K562 (cell line): Measurements from ENCODE around the gene NAP1L4. TPM values are rescaled to one million over a fixed set of nuclear protein-coding genes. Genes with fewer than 3 reads are reported as not detected.

Experiments
- CCAR2 ChIP-seq: fragments of 200-400 bp; formaldehyde crosslinking; IDR thresholded peaks from 2 replicates; pipeline ENCODE4 v1.6.1; 2017; ENCODE audit warnings: mild to moderate bottlenecking, low read depth, low read length
- CEBPG ChIP-seq, 3 experiments: fragments of 200-800 bp in 1 of 3; sonication (Bioruptor generic) in 1 of 3; sonication (generic) in 1 of 3; formaldehyde crosslinking in 1 of 3; IDR thresholded peaks in 2 of 3; conservative IDR thresholded peaks in 1 of 3; 2 replicates each; pipeline versions ENCODE4 v1.6.1 to v1.8.0; 2016 to 2022; ENCODE audit warnings: missing compliant biosample characterization in 2 of 3, missing genetic modification characterization in 2 of 3, mild to moderate bottlenecking in 1 of 3, missing genetic modification reagents in 1 of 3
- CREB1 ChIP-seq, 2 experiments: sonication (generic) in 1 of 2; formaldehyde crosslinking in 1 of 2; IDR thresholded peaks; 2 replicates each; pipeline versions ENCODE4 v1.6.1 to v1.8.0; 2012 to 2022; ENCODE audit warnings: inconsistent platforms in 1 of 2, mild to moderate bottlenecking in 1 of 2, missing genetic modification reagents in 1 of 2, moderate library complexity in 1 of 2
- DNMT1 ChIP-seq: fragments of 450-650 bp; IDR thresholded peaks from 2 replicates; pipeline ENCODE4 v1.6.1; 2016; ENCODE audit warnings: antibody characterized with exemption, mild to moderate bottlenecking
- E2F4 ChIP-seq: sonication (generic); formaldehyde crosslinking; IDR thresholded peaks from 2 replicates; pipeline ENCODE4 v1.8.0; 2022; ENCODE audit warnings: mild to moderate bottlenecking, low read depth, missing genetic modification reagents
- IRF2 ChIP-seq: sonication (generic); formaldehyde crosslinking; IDR thresholded peaks from 2 replicates; pipeline ENCODE4 v1.8.1; 2022; ENCODE audit warnings: mild to moderate bottlenecking, missing genetic modification reagents
- PHB2 ChIP-seq: fragments of 450-650 bp; IDR thresholded peaks from 2 replicates; pipeline ENCODE4 v1.6.1; 2017; ENCODE audit warnings: low read depth
- POU5F1 ChIP-seq: fragments of 150-350 bp; IDR thresholded peaks from 2 replicates; pipeline ENCODE4 v1.6.1; 2014; ENCODE audit warnings: borderline replicate concordance, low read length, low read depth, mild to moderate bottlenecking; ENCODE audit not compliant: partially characterized antibody
- SUPT5H ChIP-seq: fragments of 450-650 bp; IDR thresholded peaks from 2 replicates; pipeline ENCODE4 v1.6.1; 2016
- TEAD4 ChIP-seq, 2 experiments: sonication (generic) in 1 of 2; formaldehyde crosslinking in 1 of 2; IDR thresholded peaks; 2 replicates each; pipeline versions ENCODE4 v1.6.1 to v1.8.0; 2012 to 2022; ENCODE audit warnings: borderline replicate concordance in 1 of 2, inconsistent platforms in 1 of 2, low read length in 1 of 2, mild to moderate bottlenecking in 1 of 2, missing genetic modification reagents in 1 of 2
- ZBTB17 ChIP-seq: fragments of 450-650 bp; formaldehyde crosslinking; IDR thresholded peaks from 2 replicates; pipeline ENCODE4 v1.4.0; 2020; ENCODE audit warnings: mild to moderate bottlenecking
- ZFP1 ChIP-seq: fragments of 450-650 bp; formaldehyde crosslinking; IDR thresholded peaks from 2 replicates; pipeline ENCODE4 v1.4.0; 2020; ENCODE audit warnings: mild to moderate bottlenecking, mixed read lengths
- ZNF134 ChIP-seq: fragments of 250-450 bp; sonication (Bioruptor Pico); conservative IDR thresholded peaks from 2 replicates; pipeline ENCODE4 v1.4.0; 2020
- ZNF512 ChIP-seq: IDR thresholded peaks from 2 replicates; pipeline ENCODE4 v1.6.1; 2016; ENCODE audit warnings: missing genetic modification characterization, missing compliant biosample characterization
- ZNF77 ChIP-seq: fragments of 250-450 bp; sonication (Bioruptor Pico); IDR thresholded peaks from 2 replicates; pipeline ENCODE4 v1.5.0; 2020
- polyA plus RNA-seq, 8 experiments: library from polyadenylated mRNA; depleted of rRNA in 4 of 8; stranded (reverse) in 5 of 8; unstranded in 3 of 8; fragments of >200 nt; fragmentation: Nextera tagmentation in 2 of 8; fragmentation: Illumina TruSeq in 1 of 8; extraction: Ambion mirVana in 2 of 8; extraction: Trizol in 1 of 8; gene quantifications; 2 replicates each; pipeline versions ENCODE4 v1.2.1 to v1.2.3, GENCODE V29; 2011 to 2014; ENCODE audit warnings: inconsistent platforms in 1 of 8, missing spikeins in 1 of 8
- total RNA-seq, 7 experiments: library from RNA; depleted of rRNA in 6 of 7; stranded (reverse); fragments of >200 nt in 6 of 7; fragmentation: Illumina TruSeq in 2 of 7; extraction: Trizol in 2 of 7; gene quantifications; 2 replicates each; pipeline versions ENCODE4 v1.2.1 to v1.2.3, GENCODE V29; 2011 to 2021; ENCODE audit warnings: low replicate concordance in 1 of 7
- TF ChIP-seq, protein P1 (sequence below): sonication (generic); formaldehyde crosslinking; IDR thresholded peaks from 2 replicates; pipeline ENCODE4 v1.8.0; 2022; ENCODE audit warnings: missing genetic modification reagents, mild to moderate bottlenecking, borderline replicate concordance
- TF ChIP-seq, protein P2 (sequence below): sonication (generic); formaldehyde crosslinking; IDR thresholded peaks from 2 replicates; pipeline ENCODE4 v1.4.0; 2020; ENCODE audit warnings: mild to moderate bottlenecking, missing genetic modification reagents
- TF ChIP-seq, protein P3 (sequence below): fragments of 250-450 bp; sonication (Bioruptor Pico); IDR thresholded peaks from 2 replicates; pipeline ENCODE4 v1.4.0; 2020; ENCODE audit warnings: mild to moderate bottlenecking, moderate library complexity, borderline replicate concordance

The NAP1L4 gene
- total and polyA plus RNA-seq, 9 of the 15 experiments (the other 6 are each of a cell fraction or from before 2014, with no cell fraction given) = 34.1 to 237 (median 179) TPM

DNA sequence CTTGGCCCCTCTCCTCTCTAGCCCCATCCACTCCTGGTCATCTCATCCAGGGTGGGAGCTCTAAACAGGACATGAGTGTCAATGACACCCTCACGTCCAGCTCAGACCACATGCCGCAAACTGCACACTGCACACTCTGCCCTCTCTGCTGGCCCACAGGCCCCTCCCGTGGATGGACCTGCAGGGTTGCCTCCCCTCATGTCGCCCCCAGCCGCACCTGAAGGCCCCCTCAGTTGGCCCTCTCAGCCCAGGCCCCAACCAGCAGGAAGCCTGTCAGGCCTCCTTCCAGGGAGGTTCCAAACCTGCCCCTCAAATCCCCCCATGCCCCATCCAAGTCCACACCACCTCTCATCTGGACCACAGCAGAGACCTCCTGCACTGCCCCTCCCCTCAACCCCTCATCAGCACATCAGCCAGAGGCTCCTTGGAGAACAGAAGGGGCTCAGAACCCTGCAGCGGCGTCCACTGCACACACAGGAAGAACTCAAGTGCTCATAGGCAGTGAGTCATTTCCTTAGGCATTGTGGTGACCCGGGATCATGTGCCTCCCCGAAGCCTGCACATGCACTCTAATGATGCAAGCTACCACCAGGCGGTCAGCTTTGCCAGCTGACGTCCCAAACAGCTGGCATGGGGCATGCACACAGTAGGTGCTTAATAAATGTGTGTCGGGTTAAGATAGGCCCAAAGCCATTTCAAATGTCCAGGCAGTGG is 93.6 kb downstream of the NAP1L4 start (continued):
- TF ChIP-seq CREB1 (IDR thresholded peaks at IDR 0.05) = no peak
- peak; percentile 62 for TF ChIP-seq CREB1 (CRISPR knock-in tag; IDR thresholded peaks at IDR 0.05)
- TF ChIP-seq, protein P1, sequence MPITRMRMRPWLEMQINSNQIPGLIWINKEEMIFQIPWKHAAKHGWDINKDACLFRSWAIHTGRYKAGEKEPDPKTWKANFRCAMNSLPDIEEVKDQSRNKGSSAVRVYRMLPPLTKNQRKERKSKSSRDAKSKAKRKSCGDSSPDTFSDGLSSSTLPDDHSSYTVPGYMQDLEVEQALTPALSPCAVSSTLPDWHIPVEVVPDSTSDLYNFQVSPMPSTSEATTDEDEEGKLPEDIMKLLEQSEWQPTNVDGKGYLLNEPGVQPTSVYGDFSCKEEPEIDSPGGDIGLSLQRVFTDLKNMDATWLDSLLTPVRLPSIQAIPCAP (CRISPR knock-in tag) = peak; percentile 37; the same call in 1 of the 2 replicates
- peak; percentile 51; the same call in 1 of the 2 replicates for TF ChIP-seq IRF2 (CRISPR knock-in tag)
- no peak for TF ChIP-seq POU5F1
- TF ChIP-seq ZNF134 (CRISPR knock-in tag) = peak; percentile 59; the same call in 1 of the 2 replicates
- TF ChIP-seq, protein P2, sequence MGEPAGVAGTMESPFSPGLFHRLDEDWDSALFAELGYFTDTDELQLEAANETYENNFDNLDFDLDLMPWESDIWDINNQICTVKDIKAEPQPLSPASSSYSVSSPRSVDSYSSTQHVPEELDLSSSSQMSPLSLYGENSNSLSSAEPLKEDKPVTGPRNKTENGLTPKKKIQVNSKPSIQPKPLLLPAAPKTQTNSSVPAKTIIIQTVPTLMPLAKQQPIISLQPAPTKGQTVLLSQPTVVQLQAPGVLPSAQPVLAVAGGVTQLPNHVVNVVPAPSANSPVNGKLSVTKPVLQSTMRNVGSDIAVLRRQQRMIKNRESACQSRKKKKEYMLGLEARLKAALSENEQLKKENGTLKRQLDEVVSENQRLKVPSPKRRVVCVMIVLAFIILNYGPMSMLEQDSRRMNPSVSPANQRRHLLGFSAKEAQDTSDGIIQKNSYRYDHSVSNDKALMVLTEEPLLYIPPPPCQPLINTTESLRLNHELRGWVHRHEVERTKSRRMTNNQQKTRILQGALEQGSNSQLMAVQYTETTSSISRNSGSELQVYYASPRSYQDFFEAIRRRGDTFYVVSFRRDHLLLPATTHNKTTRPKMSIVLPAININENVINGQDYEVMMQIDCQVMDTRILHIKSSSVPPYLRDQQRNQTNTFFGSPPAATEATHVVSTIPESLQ (CRISPR knock-in tag) = peak; percentile 56; the same call in 1 of the 2 replicates
- TF ChIP-seq PHB2 = no peak
- TF ChIP-seq ZBTB17 (CRISPR knock-in tag) = no peak
- TF ChIP-seq SUPT5H = no peak
- no peak for TF ChIP-seq ZNF512 (tag)
- TF ChIP-seq CEBPG (CRISPR knock-in tag; IDR thresholded peaks at IDR 0.05) = peak; percentile 89
- peak; percentile 47 to 78 for TF ChIP-seq CEBPG (tag; conservative IDR thresholded peaks at IDR 0.05 in 1 of 2, IDR thresholded peaks at IDR 0.05 in 1 of 2)
- TF ChIP-seq E2F4 (CRISPR knock-in tag) = no peak; the same call in 1 of the 2 replicates
- TF ChIP-seq DNMT1 = no peak
- no peak for TF ChIP-seq CCAR2
- no peak for TF ChIP-seq ZFP1 (CRISPR knock-in tag)
- TF ChIP-seq ZNF77 (CRISPR knock-in tag) = no peak
- TF ChIP-seq TEAD4 (IDR thresholded peaks at IDR 0.05; ENCODE audit: low read length) = 0 out of 2 replicates have a peak, but pooled peaks have one; percentile 9
- TF ChIP-seq TEAD4 (CRISPR knock-in tag; IDR thresholded peaks at IDR 0.05; ENCODE audit: borderline replicate concordance) = no peak
- TF ChIP-seq, protein P3, sequence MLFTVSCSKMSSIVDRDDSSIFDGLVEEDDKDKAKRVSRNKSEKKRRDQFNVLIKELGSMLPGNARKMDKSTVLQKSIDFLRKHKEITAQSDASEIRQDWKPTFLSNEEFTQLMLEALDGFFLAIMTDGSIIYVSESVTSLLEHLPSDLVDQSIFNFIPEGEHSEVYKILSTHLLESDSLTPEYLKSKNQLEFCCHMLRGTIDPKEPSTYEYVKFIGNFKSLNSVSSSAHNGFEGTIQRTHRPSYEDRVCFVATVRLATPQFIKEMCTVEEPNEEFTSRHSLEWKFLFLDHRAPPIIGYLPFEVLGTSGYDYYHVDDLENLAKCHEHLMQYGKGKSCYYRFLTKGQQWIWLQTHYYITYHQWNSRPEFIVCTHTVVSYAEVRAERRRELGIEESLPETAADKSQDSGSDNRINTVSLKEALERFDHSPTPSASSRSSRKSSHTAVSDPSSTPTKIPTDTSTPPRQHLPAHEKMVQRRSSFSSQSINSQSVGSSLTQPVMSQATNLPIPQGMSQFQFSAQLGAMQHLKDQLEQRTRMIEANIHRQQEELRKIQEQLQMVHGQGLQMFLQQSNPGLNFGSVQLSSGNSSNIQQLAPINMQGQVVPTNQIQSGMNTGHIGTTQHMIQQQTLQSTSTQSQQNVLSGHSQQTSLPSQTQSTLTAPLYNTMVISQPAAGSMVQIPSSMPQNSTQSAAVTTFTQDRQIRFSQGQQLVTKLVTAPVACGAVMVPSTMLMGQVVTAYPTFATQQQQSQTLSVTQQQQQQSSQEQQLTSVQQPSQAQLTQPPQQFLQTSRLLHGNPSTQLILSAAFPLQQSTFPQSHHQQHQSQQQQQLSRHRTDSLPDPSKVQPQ (CRISPR knock-in tag) = no peak
